ENCODE results near the gene ZNF276. TPM values are rescaled to one million over a fixed set of nuclear protein-coding genes. Genes with fewer than 3 reads are reported as not detected.
"Not testable (repeated sequence)": the region's sequence is repeated elsewhere in the genome, so short reads cannot be mapped to it uniquely, and the experiment has no call there.

ZNF276 gene
- polyA plus RNA-seq, 1 experiment = 8.5 TPM

DNA sequence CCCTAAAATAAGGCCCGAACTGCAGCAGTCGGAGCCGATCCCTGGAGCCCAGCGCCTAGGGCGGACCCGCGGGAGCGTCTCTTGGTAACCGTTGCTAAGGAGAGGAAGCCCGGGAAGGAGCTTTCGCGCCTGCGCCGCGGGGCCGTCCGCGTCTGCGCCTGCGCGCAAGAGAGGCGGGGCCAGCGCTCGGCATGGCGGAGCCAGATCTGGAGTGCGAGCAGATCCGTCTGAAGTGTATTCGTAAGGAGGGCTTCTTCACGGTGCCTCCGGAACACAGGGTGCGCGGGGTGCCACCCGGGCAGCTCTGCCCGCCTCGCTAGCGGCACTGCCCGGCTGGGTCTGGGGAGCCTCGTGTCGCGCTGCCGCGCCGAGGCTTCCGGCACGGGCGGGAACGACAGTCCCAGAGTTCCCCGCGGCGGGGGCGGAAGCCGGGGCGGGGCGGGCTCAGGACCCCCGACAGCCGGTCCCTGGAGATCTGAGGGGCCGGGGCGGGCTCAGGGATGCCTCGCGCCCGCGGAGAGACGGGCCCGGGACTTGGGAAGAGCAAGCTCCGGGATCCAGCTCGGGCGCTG lies 34.7 kb upstream of the ZNF276 start, which contains the start of gene CDK10:
Gene CDK10 (plus strand): TSS at position 170 of the 572 bp plus-strand sequence. CDS start 22 bp downstream, at position 192.
- no peaks in the 10 kb centered on the region for H3K27me3 ChIP-seq (ENCODE audit: control insufficient read depth, insufficient read depth, low read length)
- peak within 1 kb of the TSS; percentile 94 for H3K4me3 ChIP-seq (ENCODE audit: low read depth, low read length)
- peaks cover 9% of the 10 kb centered on the region for H3K36me3 ChIP-seq (ENCODE audit: control insufficient read depth, insufficient read depth, low read length)
- TF ChIP-seq, protein P1, sequence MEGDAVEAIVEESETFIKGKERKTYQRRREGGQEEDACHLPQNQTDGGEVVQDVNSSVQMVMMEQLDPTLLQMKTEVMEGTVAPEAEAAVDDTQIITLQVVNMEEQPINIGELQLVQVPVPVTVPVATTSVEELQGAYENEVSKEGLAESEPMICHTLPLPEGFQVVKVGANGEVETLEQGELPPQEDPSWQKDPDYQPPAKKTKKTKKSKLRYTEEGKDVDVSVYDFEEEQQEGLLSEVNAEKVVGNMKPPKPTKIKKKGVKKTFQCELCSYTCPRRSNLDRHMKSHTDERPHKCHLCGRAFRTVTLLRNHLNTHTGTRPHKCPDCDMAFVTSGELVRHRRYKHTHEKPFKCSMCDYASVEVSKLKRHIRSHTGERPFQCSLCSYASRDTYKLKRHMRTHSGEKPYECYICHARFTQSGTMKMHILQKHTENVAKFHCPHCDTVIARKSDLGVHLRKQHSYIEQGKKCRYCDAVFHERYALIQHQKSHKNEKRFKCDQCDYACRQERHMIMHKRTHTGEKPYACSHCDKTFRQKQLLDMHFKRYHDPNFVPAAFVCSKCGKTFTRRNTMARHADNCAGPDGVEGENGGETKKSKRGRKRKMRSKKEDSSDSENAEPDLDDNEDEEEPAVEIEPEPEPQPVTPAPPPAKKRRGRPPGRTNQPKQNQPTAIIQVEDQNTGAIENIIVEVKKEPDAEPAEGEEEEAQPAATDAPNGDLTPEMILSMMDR (IDR thresholded peaks at IDR 0.05; ENCODE audit: insufficient read depth, low read depth, low read length) = no peak
- DNase-seq (ENCODE audit: low read depth) = peak; percentile 25
- ChIA-PET CTCF (interaction anchor here (0.7 to 1.4 kb wide), 2 partner anchors 13 to 20 kb away, joined by 4 to 8 read pairs; no protein-coding TSS in a partner anchor), POLR2A (interaction anchor here (0.6 kb wide), 2 partner anchors 124 to 236 kb away, joined by 3 to 9 read pairs; no protein-coding TSS in a partner anchor)

DNA sequence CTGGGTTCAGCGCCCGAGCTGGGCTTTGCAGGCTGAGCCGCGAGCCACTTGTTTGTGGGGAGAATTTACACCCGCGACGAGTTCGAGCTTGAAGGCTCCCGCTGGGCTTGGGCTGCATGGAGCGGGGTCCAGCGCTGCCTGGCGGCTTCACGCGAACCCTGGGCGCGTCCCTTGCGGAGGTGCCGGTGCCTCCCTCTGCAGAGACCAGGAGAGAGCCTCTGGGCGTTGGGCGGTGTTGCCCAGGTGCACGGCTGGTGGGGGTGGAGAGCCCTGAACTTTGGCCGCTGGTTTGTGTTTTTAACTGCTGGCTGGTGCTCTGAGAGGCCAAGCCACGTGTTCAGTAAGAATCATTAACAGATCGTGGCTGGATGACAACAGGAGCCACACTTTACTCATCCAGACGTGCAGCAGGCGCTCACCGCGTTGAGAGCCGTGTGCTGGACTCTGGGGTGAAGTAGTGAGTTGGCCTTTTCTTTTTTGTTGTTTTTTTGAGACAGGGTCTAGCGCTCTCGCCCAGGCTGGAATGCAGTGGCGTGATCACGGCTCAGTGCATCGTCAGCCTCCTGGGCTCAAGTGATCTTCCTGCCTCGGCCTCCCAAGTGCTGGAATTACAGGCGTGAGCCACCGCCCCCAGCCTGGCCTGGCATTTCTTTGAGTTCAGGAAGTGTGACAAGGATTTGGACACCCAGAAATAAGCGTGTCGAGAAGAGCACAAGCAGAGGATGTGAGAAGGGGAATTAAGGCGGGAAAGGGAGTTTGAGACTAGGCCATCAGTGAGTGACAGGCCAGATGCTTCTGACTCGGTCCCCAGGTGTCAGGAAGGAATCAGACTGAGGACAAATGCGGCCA lies 34.0 kb upstream of the ZNF276 start:
- Histone ChIP-seq H3K36me3 (ENCODE audit: control insufficient read depth, insufficient read depth, low read length) (peaks cover 15% of the 10 kb centered on the region), H3K4me3 (ENCODE audit: low read depth, low read length) (peak overlapping the region; percentile 94), H3K27me3 (ENCODE audit: control insufficient read depth, insufficient read depth, low read length) (no peaks in the 10 kb centered on the region)
- peak; percentile 3 for DNase-seq (ENCODE audit: low read depth)
- POLR2A ChIA-PET = interaction anchor here (0.6 kb wide), 1 partner anchor 125 kb away, joined by 3 read pairs; no protein-coding TSS in a partner anchor
- CTCF ChIA-PET = interaction anchor here (1.4 kb wide), 1 partner anchor 19 kb away, joined by 4 read pairs; no protein-coding TSS in a partner anchor
- TF ChIP-seq, protein P1 (IDR thresholded peaks at IDR 0.05; ENCODE audit: insufficient read depth, low read depth, low read length) = no peak

DNA sequence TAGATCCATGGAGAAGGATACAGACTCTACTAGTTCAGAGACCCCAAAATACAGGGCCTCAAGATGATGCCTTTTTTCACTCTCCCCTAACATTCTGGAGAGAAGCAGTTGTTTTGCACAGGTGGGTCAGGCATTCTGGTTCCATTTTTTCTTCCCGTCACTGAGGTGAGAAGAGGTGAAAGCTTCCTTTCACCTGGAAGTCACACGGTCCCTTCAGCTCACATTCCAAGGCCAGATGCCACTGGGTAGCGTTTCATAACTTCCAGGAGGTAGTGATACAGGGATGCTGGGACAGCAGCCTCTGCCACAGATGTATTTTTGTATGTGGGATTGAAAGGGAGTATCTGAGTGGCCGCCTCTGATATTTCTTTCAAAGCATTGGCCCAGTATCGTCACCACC lies 32.9 kb upstream of the ZNF276 start:
- H3K27me3 ChIP-seq (ENCODE audit: control insufficient read depth, insufficient read depth, low read length) = no peaks in the 10 kb centered on the region
- H3K4me3 ChIP-seq (ENCODE audit: low read depth, low read length) = no peak overlapping the region
- ChIA-PET POLR2A (no interaction called here), CTCF (no interaction called here)
- no peak for DNase-seq (ENCODE audit: low read depth)
- TF ChIP-seq, protein P1 (IDR thresholded peaks at IDR 0.05; ENCODE audit: insufficient read depth, low read depth, low read length) = no peak
- H3K36me3 ChIP-seq (ENCODE audit: control insufficient read depth, insufficient read depth, low read length) = peaks cover 19% of the 10 kb centered on the region

DNA sequence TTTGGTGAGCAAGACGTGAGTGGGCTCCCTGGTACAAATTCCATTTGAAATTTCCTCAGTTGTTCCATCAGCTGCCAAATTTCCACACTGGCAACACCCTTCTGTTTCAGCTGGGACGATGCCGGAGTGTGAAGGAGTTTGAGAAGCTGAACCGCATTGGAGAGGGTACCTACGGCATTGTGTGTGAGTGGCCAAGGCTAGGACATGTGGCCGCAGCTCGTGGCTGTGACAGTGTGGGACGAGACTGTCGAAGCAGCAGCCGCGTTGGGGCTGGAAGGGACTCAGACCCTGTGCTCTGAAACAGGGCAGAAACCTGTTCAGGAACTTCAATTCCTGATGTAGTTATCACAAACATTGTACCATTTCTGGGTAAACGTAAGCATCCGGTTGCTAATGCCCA lies 32.2 kb upstream of the ZNF276 start:
- Histone ChIP-seq H3K36me3 (ENCODE audit: control insufficient read depth, insufficient read depth, low read length) (peaks cover 25% of the 10 kb centered on the region), H3K4me3 (ENCODE audit: low read depth, low read length) (no peak overlapping the region), H3K27me3 (ENCODE audit: control insufficient read depth, insufficient read depth, low read length) (no peaks in the 10 kb centered on the region)
- ChIA-PET POLR2A (no interaction called here), CTCF (interaction anchor here (0.6 to 0.8 kb wide), 2 partner anchors 11 to 400 kb away, joined by 3 to 6 read pairs; no protein-coding TSS in a partner anchor)
- DNase-seq (ENCODE audit: low read depth) = no peak
- TF ChIP-seq, protein P1 (IDR thresholded peaks at IDR 0.05; ENCODE audit: insufficient read depth, low read depth, low read length) = no peak

DNA sequence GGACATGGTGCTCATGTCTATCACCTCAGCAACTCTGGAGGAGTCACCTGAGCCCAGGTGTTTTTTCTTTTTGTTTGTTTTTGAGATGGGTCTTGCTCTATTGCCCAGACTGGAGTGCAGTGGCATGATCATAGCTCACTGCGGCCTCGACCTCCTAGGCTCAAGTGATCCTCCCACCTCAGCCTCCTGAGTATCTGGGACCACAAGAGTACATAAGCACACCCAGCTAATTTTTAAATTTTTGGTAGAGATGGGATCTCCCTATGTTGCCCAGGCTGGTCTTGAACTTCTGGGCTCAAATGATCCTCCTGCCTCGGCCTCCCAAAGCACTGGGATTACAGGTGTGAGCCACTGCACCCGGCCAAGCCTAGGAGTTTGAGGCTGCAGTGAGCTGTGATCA lies 31.7 kb upstream of the ZNF276 start:
- POLR2A ChIA-PET; DNase-seq (ENCODE audit: low read depth); H3K27me3 ChIP-seq (ENCODE audit: control insufficient read depth, insufficient read depth, low read length); H3K4me3 ChIP-seq (ENCODE audit: low read depth, low read length): not testable (repeated sequence)
- CTCF ChIA-PET = interaction anchor here (0.6 to 0.8 kb wide), 2 partner anchors 10 to 401 kb away, joined by 3 to 6 read pairs; no protein-coding TSS in a partner anchor
- peaks cover 28% of the 10 kb centered on the region for H3K36me3 ChIP-seq (ENCODE audit: control insufficient read depth, insufficient read depth, low read length)
